Kasumi-1 (cell line): ENCODE data around the gene TNFSF18.
"Not testable (repeated sequence)": the region's sequence is repeated elsewhere in the genome, so short reads cannot be mapped to it uniquely, and the experiment has no call there.

Source experiments
- DNase-seq, 2 experiments: peaks; one replicate each; lab custom pipeline; 2025; lab: John Stamatoyannopoulos, UW

TNFSF18 gene, protein sequence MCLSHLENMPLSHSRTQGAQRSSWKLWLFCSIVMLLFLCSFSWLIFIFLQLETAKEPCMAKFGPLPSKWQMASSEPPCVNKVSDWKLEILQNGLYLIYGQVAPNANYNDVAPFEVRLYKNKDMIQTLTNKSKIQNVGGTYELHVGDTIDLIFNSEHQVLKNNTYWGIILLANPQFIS

DNA sequence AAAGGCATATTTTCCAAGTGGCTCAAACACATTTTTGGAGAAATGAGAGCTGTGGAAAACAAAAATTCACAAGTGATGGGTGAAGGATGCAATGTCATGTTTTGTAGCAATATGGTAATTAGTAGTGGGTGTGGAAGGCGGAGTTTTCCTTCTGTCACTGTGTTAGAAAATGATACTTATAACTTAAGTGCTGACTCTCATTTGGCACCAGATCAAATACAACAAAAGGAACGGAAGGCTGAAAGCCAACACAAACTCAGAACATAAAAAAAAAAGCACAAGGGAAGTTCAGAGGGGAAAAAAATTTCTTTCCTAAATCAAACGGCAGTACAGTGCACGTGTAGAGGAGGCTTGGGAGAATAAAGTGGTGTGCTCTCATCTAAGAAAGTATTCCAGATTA, at the start of gene TNFSF18:
Gene TNFSF18 (minus strand): TSS at position 77 of the 400 bp plus-strand sequence. CDS start 45 bp downstream, at position 32.
- DNase-seq: no peak

DNA sequence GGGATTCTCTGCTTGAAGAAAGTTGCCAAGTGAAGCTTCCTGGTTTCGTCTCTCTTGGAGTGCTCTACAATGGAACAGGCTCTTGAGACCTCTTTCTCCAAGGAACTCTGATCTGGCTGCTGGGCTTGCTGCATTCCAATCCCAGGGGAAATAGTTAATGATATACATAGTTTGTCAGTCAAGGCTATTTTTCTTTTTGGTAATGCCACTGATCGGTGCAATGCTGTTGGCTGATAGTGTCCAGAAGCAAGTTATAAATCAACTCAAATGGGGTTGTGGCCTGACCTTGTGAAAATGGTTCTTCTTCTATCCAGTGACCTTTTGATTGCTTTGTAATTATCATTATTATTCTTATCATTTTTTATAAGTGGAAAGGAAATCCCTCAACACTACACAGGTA, 48.4 kb upstream of the TNFSF18 start:
- no peak for DNase-seq

DNA sequence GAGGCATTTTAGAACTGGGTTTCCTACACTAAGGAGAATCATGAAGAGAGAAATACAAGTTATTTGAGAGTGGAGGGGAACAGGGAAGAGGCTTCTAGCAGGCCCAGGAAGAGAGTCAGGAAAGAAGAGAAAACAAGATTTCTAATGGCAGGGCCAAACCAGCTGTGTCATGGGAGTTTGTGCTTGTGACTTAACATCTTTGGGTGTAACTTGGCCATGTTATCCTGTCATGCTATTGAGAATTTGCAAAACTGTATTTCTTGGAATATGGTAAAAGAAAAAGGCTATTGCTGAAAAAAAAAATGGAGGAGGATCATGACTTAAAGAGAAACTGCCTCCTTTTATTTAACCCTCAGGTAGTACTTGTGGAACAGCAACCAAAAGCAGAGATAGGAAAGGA, 47.4 kb upstream of the TNFSF18 start:
- no peak for DNase-seq

GRCh38 chr1:173097001-173097400, 46.3 kb upstream of the TNFSF18 start:
- no peak for DNase-seq

DNA sequence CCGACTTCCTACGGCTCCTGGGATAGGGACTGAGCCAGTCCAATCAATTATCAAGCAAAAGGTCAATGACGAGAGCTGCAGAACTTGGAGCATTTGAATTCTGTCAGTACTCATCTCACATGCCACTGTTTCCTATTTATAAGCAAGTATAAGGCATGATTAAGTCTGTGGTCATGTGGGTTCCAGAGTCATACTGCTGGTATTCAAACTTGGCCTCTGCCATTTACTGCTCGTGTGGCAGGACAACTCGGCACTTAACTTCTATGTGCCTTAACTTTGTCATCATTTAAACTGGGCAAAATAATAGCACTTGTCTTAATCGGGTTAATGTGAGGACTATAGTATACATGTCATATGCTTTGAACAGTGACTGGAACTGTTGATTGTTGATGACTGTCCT, 44.9 kb upstream of the TNFSF18 start:
- DNase-seq: no peak

- DNase-seq: no peak
Measured at GRCh38 chr1:173094541-173094940, 43.8 kb upstream of the TNFSF18 start.

- no peak for DNase-seq
Measured at GRCh38 chr1:173093691-173094445, 43.1 kb upstream of the TNFSF18 start.

- DNase-seq: no peak
Measured at GRCh38 chr1:173084292-173084691, 33.6 kb upstream of the TNFSF18 start.

GRCh38 chr1:173082913-173083312, 32.2 kb upstream of the TNFSF18 start:
- DNase-seq: no peak

- not testable (repeated sequence) for DNase-seq
Measured at GRCh38 chr1:173074217-173074616, 23.5 kb upstream of the TNFSF18 start.

- no peak for DNase-seq
Measured at GRCh38 chr1:173064011-173064410, 13.3 kb upstream of the TNFSF18 start.

DNA sequence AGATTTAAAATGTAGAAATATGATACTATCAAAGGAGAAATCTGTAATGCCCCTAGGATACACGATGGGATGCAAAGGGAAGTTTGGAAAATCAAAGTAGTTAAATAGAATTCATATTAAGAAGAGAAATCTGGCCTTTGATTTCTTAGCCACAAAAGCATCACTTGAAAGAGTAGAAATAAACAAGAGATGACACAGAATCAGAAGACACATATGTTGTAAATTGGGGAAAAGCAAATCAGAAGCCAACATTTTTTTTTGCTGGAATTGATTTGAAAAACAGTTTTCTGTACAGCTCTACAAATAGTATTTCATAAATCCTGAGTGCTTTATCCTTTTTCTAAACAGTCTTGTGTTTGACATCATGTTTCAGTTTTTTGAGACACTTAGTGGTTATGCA, 12.4 kb upstream of the TNFSF18 start:
- DNase-seq: no peak

GRCh38 chr1:173062150-173062938, 11.6 kb upstream of the TNFSF18 start:
- no peak for DNase-seq

GRCh38 chr1:173058556-173058955, 7.8 kb upstream of the TNFSF18 start:
- no peak for DNase-seq

GRCh38 chr1:173057984-173058383, 7.2 kb upstream of the TNFSF18 start:
- peak; percentile 5 to 17 for DNase-seq

- DNase-seq: no peak
Measured at GRCh38 chr1:173056365-173056764, 5.6 kb upstream of the TNFSF18 start.

GRCh38 chr1:173052681-173053196, 2.0 kb upstream of the TNFSF18 start:
- no peak for DNase-seq

DNA sequence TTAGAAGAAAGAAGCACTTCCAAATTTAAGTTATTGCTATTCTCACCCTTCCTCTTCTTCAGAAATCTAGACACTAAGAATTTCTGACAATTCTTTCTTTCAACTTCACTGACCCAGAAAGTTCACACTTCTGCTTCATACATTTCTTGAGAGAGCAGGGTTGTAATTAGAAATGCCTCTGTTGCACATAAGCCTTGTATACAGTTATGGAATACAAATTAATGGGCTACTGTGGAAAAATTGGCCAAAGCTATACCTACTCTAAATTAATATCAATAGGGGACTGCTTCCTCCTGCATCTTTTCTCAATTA, 1.5 kb downstream of the TNFSF18 start:
- no peak for DNase-seq

- DNase-seq: no peak
Measured at GRCh38 chr1:173048621-173049321, 2.0 kb downstream of the TNFSF18 start.

GRCh38 chr1:173044656-173045055, 6.1 kb downstream of the TNFSF18 start:
- no peak for DNase-seq

- peak in 1 of 2 experiments; percentile 4 for DNase-seq
Measured at GRCh38 chr1:173043253-173043652, 7.5 kb downstream of the TNFSF18 start.

DNA sequence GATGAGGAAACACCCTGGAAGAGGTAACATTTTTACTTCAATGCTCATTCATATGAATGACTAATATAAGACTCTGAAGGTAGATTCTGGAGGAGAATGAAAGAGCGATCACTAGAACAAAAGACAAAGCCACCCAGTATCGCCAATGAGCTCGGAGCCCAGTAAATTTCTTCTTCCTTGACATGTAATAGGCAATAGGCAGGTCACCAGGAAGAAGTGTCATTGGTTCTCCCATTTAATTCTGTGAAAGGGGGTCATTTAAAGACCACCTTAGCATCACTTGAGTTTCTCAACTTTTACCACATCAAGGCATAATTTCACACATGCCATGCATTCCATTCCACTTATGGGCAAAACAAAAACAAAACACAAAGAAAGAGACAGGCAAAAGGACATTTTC, 7.9 kb downstream of the TNFSF18 start:
- no peak for DNase-seq
